ENCODE data around the gene DOCK9. TPM values are rescaled to one million over a fixed set of nuclear protein-coding genes. Genes with fewer than 3 reads are reported as not detected.

The DOCK9 gene
- total and polyA plus RNA-seq, 9 of the 15 experiments (the other 6 are each of a cell fraction or from before 2014, with no cell fraction given) = 3.5 to 25.3 (median 16.7) TPM

DNA sequence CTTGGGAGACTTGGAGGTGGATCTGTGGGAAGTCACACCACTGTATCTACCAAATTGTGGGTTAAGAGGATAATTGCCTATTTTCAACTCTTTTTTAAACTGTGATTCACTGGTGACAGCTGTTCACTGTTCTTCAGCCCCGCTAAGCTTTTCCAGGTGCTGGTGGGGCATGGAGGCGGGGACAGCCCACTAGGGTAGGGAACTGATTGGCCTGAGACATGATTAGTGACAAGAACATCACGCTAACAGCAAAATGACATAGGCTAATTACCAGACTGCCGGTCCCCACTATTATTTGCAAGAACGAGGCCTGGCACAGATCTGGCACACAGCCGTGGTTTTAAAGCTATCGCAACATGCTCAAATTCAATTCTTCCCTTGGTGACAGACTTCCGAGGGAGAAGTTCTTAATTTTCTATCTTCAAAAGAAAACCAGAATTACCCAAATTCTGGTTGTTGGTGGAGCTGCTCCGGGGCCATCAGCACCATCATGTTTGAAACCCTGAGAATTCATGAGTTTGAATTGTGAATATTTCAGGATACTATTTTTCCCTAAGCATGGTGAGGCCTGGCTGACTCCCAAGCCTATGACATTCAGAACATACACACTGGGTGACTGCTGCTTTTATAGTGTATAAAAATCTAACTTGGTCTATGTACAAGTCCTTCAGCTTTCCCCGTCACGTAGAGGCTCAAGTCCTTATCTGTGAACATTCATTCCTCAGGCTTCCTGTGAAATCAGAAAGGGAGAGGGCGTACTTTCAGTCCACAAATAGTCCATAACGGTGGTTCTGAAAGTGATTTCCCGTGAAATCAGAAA, 17.9 kb downstream of the DOCK9 start:
- POLR2A ChIA-PET = interaction anchor here (0.5 to 1.8 kb wide), 2 partner anchors 10 to 177 kb away, joined by 3 to 9 read pairs; no protein-coding TSS in a partner anchor
- FAIRE-seq = no peak
- in situ Hi-C loops (cut with MboI) = no loop called here
- peaks cover 7 to 17% of the 10 kb centered on the region in 2 experiments; a peak in 4 of 5 replicates for H3K4me1 ChIP-seq (replicated peaks in 1 of 2; ENCODE audit: control insufficient read depth in 2 of 2, insufficient read depth in 2 of 2, low read length in 2 of 2)
- no peaks in the 10 kb centered on the region for H4K20me1 ChIP-seq (replicated peaks; ENCODE audit: control insufficient read depth, insufficient read depth, low read length)
- H3K9ac ChIP-seq (ENCODE audit: insufficient read depth in 1 of 2, low read depth in 2 of 2, low read length in 2 of 2) = no peak overlapping the region
- H3K27ac ChIP-seq (ENCODE audit: extremely low read depth, low read depth, low read length) = no peak overlapping the region
- H3K9me3 ChIP-seq (replicated peaks; ENCODE audit: control insufficient read depth, insufficient read depth, low read depth, low read length) = no peaks in the 10 kb centered on the region
- no peaks in the 10 kb centered on the region for H3K27me3 ChIP-seq (ENCODE audit: control insufficient read depth in 2 of 2, insufficient read depth in 2 of 2, low read length in 2 of 2)
- CTCF ChIA-PET (ENCODE audit: low intra/inter-chr PET ratio) = no interaction called here
- no peak overlapping the region for H3K4me3 ChIP-seq
- H3K9me1 ChIP-seq (ENCODE audit: control insufficient read depth, insufficient read depth, low read length) = no peaks in the 10 kb centered on the region
- 0 out of 3 replicates have a peak, but pooled peaks cover 3% of the 10 kb centered on the region for H3K79me2 ChIP-seq (ENCODE audit: control insufficient read depth, insufficient read depth, low read length)
- H3K4me2 ChIP-seq (ENCODE audit: insufficient read depth, low read length) = no peak overlapping the region
- H2AFZ ChIP-seq (ENCODE audit: low read depth, low read length) = peak overlapping the region; percentile 19; the same call in 1 of the 2 replicates
- intact Hi-C loops (cut with micrococcal nuclease) = no loop called here
- 68% methylated on average over 11 of the region's 14 CpGs for WGBS (ENCODE audit: insufficient coverage, low coverage, missing lambda C conversion rate)
- no TSS peak for BruUV-seq (replicated peaks)
- peak in 1 of 4 experiments; percentile 13 for DNase-seq (ENCODE audit: extremely low read depth in 1 of 4, low spot score in 3 of 4)
- ATAC-seq = peak; percentile 50
- H3K36me3 ChIP-seq (ENCODE audit: control insufficient read depth, insufficient read depth, low read length) = no peaks in the 10 kb centered on the region
- TF ChIP-seq, protein P1, sequence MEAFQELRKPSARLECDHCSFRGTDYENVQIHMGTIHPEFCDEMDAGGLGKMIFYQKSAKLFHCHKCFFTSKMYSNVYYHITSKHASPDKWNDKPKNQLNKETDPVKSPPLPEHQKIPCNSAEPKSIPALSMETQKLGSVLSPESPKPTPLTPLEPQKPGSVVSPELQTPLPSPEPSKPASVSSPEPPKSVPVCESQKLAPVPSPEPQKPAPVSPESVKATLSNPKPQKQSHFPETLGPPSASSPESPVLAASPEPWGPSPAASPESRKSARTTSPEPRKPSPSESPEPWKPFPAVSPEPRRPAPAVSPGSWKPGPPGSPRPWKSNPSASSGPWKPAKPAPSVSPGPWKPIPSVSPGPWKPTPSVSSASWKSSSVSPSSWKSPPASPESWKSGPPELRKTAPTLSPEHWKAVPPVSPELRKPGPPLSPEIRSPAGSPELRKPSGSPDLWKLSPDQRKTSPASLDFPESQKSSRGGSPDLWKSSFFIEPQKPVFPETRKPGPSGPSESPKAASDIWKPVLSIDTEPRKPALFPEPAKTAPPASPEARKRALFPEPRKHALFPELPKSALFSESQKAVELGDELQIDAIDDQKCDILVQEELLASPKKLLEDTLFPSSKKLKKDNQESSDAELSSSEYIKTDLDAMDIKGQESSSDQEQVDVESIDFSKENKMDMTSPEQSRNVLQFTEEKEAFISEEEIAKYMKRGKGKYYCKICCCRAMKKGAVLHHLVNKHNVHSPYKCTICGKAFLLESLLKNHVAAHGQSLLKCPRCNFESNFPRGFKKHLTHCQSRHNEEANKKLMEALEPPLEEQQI (IDR thresholded peaks at IDR 0.05) = no peak
- TF ChIP-seq ZFP36 (IDR thresholded peaks at IDR 0.05; ENCODE audit: low read depth, low read length, partially characterized antibody) (no peak), POU5F1 (IDR thresholded peaks at IDR 0.05; ENCODE audit: borderline replicate concordance, low read depth, low read length, partially characterized antibody) (no peak), GABPB2 (CRISPR knock-in tag; conservative IDR thresholded peaks at IDR 0.05) (no peak), ZNF212 (CRISPR knock-in tag; IDR thresholded peaks at IDR 0.05) (no peak), ZNF778 (CRISPR knock-in tag; IDR thresholded peaks at IDR 0.05) (no peak), TBL1XR1 (IDR thresholded peaks at IDR 0.05; ENCODE audit: low read length in 2 of 2) (no peak), HNRNPH1 (optimal IDR thresholded peaks at IDR 0.05; ENCODE audit: low read depth, low read length) (no peak)
- TF ChIP-seq, protein P2, sequence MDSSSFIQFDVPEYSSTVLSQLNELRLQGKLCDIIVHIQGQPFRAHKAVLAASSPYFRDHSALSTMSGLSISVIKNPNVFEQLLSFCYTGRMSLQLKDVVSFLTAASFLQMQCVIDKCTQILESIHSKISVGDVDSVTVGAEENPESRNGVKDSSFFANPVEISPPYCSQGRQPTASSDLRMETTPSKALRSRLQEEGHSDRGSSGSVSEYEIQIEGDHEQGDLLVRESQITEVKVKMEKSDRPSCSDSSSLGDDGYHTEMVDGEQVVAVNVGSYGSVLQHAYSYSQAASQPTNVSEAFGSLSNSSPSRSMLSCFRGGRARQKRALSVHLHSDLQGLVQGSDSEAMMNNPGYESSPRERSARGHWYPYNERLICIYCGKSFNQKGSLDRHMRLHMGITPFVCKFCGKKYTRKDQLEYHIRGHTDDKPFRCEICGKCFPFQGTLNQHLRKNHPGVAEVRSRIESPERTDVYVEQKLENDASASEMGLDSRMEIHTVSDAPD (CRISPR knock-in tag; IDR thresholded peaks at IDR 0.05) = no peak
- TF ChIP-seq, protein P3, sequence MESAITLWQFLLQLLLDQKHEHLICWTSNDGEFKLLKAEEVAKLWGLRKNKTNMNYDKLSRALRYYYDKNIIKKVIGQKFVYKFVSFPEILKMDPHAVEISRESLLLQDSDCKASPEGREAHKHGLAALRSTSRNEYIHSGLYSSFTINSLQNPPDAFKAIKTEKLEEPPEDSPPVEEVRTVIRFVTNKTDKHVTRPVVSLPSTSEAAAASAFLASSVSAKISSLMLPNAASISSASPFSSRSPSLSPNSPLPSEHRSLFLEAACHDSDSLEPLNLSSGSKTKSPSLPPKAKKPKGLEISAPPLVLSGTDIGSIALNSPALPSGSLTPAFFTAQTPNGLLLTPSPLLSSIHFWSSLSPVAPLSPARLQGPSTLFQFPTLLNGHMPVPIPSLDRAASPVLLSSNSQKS (CRISPR knock-in tag; IDR thresholded peaks at IDR 0.05) = no peak

Data from K562 (cell line).